Lower leg skin (tissue), 3 donors: ENCODE data around the gene KRT86.

Source experiments
- CTCF ChIP-seq, 3 donors: fragments of 450-650 bp; IDR thresholded peaks; one replicate each; pipeline ENCODE4 v1.5.1; 2016; ENCODE audit warnings: antibody characterized with exemption in 3 of 3, mild to moderate bottlenecking in 3 of 3, moderate library complexity in 2 of 3
- POLR2A ChIP-seq, 2 donors: fragments of 450-650 bp; IDR thresholded peaks; one replicate each; pipeline ENCODE4 v1.6.1; 2016 to 2017; ENCODE audit warnings: antibody characterized with exemption in 2 of 2, mild to moderate bottlenecking in 1 of 2, moderate library complexity in 1 of 2

GRCh38 chr12:52228366-52228765, 46.1 kb upstream of the KRT86 start:
- TF ChIP-seq CTCF (IDR thresholded peaks at IDR 0.05) = no peak
- TF ChIP-seq POLR2A (IDR thresholded peaks at IDR 0.05) = no peak
